Femur (tissue), 1 donor: ENCODE measurements around the gene S100A6.
A peak's percentile ranks its signal among the peaks of the same experiment; 100 is the strongest.
"Not testable (repeated sequence)": the region's sequence is repeated elsewhere in the genome, so short reads cannot be mapped to it uniquely, and the experiment has no call there.

Source experiments
- DNase-seq: peaks from one replicate; pipeline ENCODE4 v3.0.0-alpha.2; 2017

The S100A6 gene

GRCh38 chr1:153526132-153526543, 9.7 kb downstream of the S100A6 start:
- DNase-seq = no peak

GRCh38 chr1:153525088-153525728, 10.6 kb downstream of the S100A6 start:
- no peak for DNase-seq

DNA sequence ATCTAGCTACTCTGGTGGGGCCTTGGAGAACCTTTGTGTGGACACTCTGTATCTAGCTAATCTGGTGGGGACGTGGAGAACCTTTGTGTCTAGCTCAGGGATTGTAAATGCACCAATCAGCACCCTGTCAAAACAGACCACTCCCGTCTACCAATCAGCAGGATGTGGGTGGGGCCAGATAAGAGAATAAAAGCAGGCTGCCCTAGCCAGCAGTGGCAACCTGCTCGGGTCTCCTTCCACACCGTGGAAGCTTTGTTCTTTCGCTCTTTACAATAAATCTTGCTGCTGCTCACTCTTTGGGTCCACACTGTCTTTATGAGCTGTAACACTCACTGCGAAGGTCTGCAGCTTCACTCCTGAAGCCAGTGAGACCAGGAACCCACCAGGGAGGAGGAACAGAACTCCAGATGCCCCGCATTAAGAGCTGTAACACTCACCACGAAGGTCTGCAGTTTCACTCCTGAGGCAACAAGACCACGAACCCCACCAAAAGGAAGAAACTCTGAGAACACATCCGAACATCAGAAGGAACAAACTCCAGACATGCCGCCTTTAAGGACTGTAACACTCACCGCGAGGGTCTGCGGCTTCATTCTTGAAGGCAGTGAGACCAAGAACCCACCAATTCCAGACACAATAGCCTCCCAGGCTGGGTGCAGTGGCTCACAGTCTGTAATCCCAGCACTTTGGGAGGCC, 13.3 kb downstream of the S100A6 start:
- DNase-seq = not testable (repeated sequence)

GRCh38 chr1:153521808-153522207, 14.0 kb downstream of the S100A6 start:
- not testable (repeated sequence) for DNase-seq

GRCh38 chr1:153520818-153521476, 14.8 kb downstream of the S100A6 start:
- no peak for DNase-seq

- not testable (repeated sequence) for DNase-seq
These were observed 15.6 kb downstream of the S100A6 start for GRCh38 chr1:153520137-153520691.

DNA sequence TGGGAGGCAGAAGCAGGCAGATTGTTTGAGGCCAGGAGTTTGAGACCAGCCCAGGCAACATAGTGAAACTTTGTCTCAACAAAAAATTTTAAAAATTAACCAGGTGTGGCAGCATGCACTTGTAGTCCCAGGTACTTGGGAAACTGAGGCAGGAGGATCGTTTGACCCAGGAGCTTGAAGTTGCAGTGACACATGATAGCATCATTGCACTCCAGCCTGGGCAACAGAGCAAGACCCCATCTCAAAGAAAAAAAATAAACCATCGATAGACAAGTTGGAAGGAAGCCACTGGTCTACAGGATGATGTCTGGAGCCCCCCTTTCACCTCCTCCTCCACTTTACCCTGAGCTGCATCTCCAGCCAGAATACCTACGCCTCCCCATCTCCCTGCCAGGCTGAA, 16.5 kb downstream of the S100A6 start:
- DNase-seq = no peak

GRCh38 chr1:153515504-153516394, 20.0 kb downstream of the S100A6 start:
- DNase-seq = no peak

GRCh38 chr1:153513666-153514065, 22.1 kb downstream of the S100A6 start:
- DNase-seq = no peak

GRCh38 chr1:153513023-153513422, 22.8 kb downstream of the S100A6 start:
- no peak for DNase-seq

- DNase-seq = peak; percentile 87
These were observed 24.8 kb downstream of the S100A6 start for GRCh38 chr1:153510984-153511410.

DNA sequence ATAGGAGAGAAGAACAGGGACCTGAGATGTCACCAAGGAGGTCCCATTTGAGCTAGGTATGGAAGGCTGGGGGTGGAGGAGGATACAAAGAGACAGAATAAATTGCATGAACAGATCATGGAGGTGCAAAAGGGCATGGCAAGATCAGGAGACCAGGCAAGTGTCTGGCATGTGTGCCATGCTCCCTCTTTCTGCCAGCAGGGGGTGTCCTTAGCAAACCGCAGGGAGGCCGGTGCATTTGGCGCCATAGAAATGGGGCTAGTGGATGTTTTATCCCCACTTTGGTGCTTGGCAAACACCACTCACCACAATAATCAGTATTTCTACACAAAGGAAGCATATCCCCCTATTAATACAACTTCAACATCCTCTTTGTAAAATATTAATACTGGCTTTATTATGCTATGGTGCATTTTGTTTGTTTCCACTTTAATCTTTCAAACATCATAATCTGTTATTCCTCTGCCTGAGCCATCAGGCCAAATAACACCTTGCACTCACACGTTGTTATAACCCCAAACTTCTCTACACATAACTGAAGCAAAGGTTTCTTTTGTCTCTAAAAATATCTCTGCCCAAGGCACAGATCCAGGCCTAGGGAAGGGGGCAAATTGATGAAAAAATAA, 25.9 kb downstream of the S100A6 start:
- no peak for DNase-seq

DNA sequence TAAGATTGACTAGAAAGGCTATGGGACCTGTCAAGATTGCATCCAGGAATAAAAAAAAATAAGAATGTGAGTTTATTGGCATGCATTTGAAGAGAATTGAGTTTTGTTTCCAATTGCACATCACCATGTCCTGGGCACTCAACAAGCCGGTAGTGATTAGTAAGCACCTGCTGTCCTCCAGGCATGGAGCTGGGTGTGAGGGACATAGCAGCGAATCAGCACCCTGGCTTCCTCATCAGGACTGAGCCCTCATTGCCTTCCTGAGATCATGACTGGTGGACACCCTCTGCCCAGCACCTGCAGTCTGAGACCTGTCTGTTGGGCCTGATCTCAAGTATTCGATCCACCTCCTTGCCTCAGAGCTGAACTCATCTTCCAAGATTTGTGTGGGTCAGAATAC, 26.8 kb downstream of the S100A6 start:
- no peak for DNase-seq

GRCh38 chr1:153507926-153508583, 27.7 kb downstream of the S100A6 start:
- no peak for DNase-seq

DNA sequence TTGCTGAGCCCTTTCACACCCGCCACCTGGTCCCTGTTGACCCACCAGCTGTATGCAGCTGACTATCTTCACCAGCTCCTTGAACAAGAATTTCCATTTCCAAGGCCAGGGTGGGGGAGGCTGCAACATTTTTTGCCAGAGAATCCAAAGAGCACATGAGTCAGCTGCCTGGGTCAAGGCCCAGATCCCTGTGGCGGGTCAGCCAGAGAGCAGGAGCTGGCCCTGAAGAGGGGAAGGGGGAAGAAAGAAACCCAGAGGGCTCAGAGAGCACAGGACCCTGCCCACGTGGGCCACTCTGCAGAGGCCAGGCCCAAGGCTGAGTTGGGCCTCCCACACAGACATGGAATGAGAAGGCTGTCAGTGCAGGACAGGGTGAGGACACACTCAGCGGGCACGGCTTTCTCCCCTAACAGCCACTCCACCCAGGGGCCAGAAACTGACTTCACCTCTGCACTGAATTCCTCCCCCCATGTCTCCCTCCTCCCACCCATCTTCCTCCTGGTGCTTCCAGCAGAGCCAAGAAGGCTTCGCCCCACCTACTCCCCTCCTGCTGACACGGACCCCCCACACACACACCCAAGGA, 28.9 kb downstream of the S100A6 start:
- DNase-seq = peak; percentile 94

- DNase-seq = no peak
These were observed 29.4 kb downstream of the S100A6 start for GRCh38 chr1:153506386-153506785.

GRCh38 chr1:153505576-153505975, 30.2 kb downstream of the S100A6 start:
- DNase-seq = no peak

DNA sequence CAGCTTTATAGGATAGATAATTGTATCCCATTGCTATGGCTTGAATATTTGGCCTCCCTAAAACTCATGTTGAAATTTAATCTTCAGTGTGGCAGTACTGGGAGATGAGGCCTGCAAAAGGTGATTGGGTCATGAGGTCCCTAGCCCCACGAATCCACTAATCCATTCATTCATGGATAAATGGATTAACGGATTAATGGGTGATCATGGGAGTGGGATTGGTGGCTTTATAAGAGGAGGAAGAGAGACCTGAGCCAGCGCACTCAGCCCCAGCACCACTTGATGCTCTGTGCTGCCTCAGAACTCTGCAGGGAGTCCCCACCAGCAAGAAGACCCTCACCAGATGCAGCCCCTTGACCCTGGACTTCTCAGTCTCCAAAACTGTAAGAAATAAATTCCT, 32.0 kb downstream of the S100A6 start:
- no peak for DNase-seq

DNA sequence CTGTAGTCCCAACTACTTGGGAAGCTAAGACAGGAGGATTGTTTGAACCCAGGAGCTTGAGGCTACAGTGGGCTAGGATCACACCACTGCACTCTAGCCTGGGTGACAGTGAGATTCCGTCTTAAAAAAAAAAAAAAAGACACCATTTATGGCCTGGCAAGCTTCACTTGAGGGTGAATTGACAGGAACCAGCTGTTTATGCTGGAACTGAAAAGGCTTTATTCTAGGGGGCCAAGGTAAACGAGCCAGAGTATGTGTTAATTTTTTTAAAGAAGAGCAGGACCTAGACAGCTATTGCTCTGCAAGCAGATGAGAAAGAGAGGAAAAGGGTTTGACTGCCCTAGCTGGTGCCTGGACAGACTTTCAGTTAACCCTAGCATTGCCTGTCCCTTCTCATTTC, 37.0 kb downstream of the S100A6 start:
- no peak for DNase-seq

GRCh38 chr1:153495536-153495935, 40.3 kb downstream of the S100A6 start:
- no peak for DNase-seq

GRCh38 chr1:153494976-153495535, 40.7 kb downstream of the S100A6 start:
- DNase-seq = peak; percentile 85
